ENCODE results near the gene ALPK1.

Gene ALPK1

GRCh38 chr4:112296949-112297880 is at the start of gene ALPK1:
Gene ALPK1 (plus strand): TSS chr4:112297369.
- no peak within 1 kb of the TSS for H3K27ac ChIP-seq
- TF ChIP-seq CTCF (conservative IDR thresholded peaks at IDR 0.05) (no peak), ZFX (IDR thresholded peaks at IDR 0.05) (no peak)

- TF ChIP-seq ZFX (IDR thresholded peaks at IDR 0.05) = no peak
- no peak for TF ChIP-seq CTCF (conservative IDR thresholded peaks at IDR 0.05)
- no peak overlapping the region for H3K27ac ChIP-seq
Measured at GRCh38 chr4:112251019-112251643, 46.0 kb upstream of the ALPK1 start.

- TF ChIP-seq ZFX (IDR thresholded peaks at IDR 0.05) = no peak
- no peak for TF ChIP-seq CTCF (conservative IDR thresholded peaks at IDR 0.05)
- no peak overlapping the region for H3K27ac ChIP-seq
Measured at GRCh38 chr4:112252234-112252633, 44.9 kb upstream of the ALPK1 start.

GRCh38 chr4:112253382-112254000 is 43.7 kb upstream of the ALPK1 start:
- H3K27ac ChIP-seq = no peak overlapping the region
- no peak for TF ChIP-seq ZFX (IDR thresholded peaks at IDR 0.05)
- no peak for TF ChIP-seq CTCF (conservative IDR thresholded peaks at IDR 0.05)

- no peak overlapping the region for H3K27ac ChIP-seq
- TF ChIP-seq CTCF (conservative IDR thresholded peaks at IDR 0.05) (no peak), ZFX (IDR thresholded peaks at IDR 0.05) (no peak)
Measured at GRCh38 chr4:112257098-112257497, 40.1 kb upstream of the ALPK1 start.

- no peak overlapping the region for H3K27ac ChIP-seq
- TF ChIP-seq ZFX (IDR thresholded peaks at IDR 0.05) (no peak), CTCF (conservative IDR thresholded peaks at IDR 0.05) (peak; percentile 64)
Measured at GRCh38 chr4:112266823-112267222, 30.3 kb upstream of the ALPK1 start.

GRCh38 chr4:112270051-112270450 is 27.1 kb upstream of the ALPK1 start:
- H3K27ac ChIP-seq = no peak overlapping the region
- TF ChIP-seq ZFX (IDR thresholded peaks at IDR 0.05) = no peak

All from C4-2B (cell line).